GM18517 (cell line): ENCODE data around the gene GSTA2.
"Not testable (repeated sequence)": the region's sequence is repeated elsewhere in the genome, so short reads cannot be mapped to it uniquely, and the experiment has no call there.

ENCODE experiments used
- ATAC-seq: cut with Tn5 transposase; IDR thresholded peaks from one replicate; pipeline ENCODE4 v1.9.1; 2021; ENCODE audit warnings: mild to moderate bottlenecking, moderate library complexity; ENCODE audit not compliant: unreplicated experiment

The GSTA2 gene

GRCh38 chr6:52726741-52727535, 36.3 kb downstream of the GSTA2 start:
- ATAC-seq: no peak

- no peak for ATAC-seq
These were observed 37.1 kb downstream of the GSTA2 start for GRCh38 chr6:52726193-52726542.

DNA sequence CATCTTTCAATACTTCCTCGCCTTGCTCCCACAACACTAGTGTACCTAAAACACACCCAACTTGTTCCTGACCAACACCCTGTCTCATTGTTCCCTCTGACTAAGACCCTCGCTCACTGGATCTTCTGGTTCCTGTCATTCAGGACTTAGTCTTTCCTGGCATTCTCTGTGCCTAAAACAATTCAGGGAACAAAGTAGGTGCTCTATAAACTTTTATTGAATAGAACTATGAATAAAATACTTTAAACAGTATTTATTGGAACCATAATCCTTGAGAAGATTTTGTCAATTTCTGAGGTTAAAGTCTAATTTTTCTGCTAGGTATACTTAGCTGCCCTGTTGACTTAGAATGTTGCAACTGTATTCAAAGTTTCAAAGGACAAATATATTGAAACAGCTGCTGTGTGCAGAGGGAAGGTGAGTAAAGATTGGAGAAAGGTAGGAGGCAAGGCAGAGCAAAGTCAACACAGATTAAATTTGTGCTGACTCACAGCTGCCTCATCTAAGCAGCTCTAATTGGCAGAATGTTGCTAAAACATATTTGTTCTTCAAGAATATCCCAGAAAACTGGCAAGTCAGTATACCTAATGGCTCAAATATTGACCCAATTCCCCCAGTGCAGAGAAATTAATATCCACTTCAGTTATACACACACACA, 37.6 kb downstream of the GSTA2 start:
- ATAC-seq: no peak

- ATAC-seq: no peak
These were observed 38.1 kb downstream of the GSTA2 start for GRCh38 chr6:52725143-52725534.

DNA sequence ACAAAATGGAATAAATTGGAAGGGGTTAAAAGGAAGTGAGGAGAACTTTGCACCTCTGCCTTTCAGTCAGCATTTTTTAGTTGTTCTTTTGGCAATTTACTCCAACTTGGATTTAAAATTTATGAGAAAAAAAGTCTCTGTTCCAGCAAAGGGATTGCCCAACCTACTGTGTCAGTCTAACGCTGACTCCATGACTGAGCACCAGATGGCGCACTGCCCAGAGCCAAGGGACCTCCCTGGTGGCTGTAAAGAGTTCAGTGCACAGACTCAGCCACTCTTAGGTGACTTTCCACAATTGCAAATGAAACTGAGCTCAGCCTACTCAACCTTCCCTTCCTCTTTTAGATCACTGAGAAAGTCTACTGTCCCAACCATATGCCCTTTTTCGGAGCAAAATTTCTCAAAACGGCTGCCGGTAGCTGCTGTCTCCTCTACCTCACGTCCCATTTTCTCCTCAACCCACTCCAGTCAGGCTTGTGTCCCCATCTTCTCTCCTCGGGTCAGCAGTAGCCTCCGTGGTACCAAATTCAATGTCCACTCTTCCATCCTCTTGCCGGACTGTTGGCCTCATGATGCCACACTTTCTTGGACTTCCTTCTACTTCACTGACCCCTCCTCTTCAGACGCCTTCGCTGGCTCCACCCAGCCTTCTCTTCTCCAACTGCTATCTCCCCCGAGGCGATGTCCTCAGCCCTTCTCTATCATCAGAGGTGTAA, 38.7 kb downstream of the GSTA2 start:
- peak; percentile 98 for ATAC-seq

DNA sequence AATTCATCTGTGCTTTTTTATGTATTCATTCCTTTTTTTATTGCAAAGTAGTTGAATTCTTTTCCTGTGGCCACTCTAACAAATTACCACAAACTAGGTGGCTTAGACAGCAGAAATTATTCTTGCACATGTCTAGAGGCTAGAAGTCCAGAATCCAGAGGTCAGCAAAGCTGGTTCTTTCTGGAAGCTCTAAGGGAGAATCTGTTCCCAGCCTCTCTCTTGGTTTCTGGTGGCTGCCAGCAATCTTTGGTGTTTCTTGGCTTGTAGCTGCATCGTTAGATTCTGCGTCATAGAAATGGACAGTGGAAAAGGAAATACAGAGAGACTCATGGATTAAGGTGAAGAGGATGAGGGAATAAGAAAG, 39.3 kb downstream of the GSTA2 start:
- ATAC-seq: no peak

DNA sequence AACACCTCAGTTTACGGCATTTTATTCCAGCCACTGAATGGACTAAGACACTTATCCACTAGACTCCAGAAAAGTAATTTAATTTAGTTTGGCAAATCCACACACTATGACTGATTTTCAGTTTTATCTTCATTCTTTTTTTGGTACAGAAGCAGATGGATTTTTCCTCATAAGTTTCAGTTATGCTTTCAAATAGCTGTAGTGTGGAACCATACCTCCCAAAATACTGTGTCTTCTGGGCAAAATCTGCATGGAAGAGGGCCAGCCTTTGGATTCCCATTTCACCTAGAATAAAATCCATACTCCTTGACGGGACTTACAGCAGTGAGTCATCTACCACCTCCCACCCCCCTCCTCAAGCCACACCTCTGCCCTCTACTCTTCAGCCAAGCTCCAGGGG, 43.0 kb downstream of the GSTA2 start:
- no peak for ATAC-seq

DNA sequence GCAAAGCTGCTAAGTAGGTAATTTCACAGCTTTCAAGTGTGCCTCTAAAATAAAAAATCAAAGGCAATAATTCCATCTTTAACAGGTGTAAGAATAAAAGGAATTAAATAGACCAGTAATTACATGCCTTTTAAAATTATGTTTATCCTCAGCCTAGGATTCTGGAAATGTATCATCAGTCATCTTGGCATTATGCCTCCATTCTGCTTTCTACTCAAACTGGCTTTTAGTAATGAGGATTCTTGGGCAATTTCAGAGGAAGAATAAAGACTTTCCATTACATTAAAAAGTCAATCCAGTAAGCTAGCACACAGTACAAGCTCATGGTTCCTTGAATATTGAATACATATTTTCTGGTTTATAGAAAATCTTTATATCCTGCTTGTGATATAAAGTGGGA, 44.7 kb downstream of the GSTA2 start:
- ATAC-seq: no peak

DNA sequence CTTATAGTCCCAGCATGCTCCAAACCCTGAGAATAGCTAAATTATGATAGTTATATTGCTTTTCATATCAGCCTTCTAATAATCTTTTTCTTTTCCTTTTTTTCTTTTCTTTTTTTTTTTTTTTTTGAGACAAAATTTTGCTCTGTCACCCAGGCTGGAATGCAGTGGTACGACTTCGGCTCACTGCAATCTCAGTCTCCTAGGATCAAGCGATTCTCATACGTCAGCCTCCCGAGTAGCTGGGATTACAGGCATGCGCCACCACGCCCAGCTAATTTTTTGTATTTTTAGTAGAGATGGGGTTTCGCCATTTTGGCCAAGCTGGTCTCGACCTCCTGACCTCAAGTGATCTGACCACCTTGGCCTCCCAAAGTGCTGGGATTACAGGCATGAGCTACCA, 48.5 kb downstream of the GSTA2 start:
- ATAC-seq: not testable (repeated sequence)

GRCh38 chr6:52712136-52712535, 51.1 kb downstream of the GSTA2 start:
- ATAC-seq: no peak

DNA sequence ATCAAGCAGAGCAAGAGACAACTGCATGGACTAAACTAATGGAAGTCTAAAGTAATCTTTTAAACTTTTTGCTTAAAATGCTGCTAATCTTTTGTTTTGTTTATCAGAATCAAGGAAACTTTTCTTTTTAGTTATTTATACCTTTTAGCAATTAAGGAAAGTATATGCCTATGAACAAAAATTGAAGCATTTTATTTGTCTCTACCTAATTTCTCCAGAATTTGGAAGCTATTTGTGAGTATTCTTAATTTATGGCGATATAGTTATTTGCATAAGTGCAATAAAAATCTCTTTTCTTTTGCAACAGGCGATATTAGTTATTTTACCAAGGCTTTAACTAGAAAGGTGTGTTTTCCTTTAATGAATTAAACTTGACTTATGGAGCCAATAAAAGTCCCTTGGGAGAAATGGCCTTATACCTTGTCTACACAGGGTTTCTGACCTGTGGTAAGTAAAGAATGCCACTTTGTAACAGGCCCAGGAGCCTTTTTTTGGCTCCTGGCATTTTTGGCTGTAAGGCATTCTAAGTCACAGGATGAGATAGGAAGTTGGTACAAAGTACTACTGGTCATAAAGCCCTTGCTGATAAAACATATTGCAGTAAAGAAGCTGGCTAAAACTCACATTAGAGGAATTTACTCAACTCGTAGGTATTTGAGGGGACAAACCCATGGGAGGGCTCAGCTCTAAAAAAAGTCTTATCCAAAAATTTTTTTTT, 55.2 kb downstream of the GSTA2 start:
- ATAC-seq: no peak

GRCh38 chr6:52706001-52706400, 57.3 kb downstream of the GSTA2 start:
- no peak for ATAC-seq

DNA sequence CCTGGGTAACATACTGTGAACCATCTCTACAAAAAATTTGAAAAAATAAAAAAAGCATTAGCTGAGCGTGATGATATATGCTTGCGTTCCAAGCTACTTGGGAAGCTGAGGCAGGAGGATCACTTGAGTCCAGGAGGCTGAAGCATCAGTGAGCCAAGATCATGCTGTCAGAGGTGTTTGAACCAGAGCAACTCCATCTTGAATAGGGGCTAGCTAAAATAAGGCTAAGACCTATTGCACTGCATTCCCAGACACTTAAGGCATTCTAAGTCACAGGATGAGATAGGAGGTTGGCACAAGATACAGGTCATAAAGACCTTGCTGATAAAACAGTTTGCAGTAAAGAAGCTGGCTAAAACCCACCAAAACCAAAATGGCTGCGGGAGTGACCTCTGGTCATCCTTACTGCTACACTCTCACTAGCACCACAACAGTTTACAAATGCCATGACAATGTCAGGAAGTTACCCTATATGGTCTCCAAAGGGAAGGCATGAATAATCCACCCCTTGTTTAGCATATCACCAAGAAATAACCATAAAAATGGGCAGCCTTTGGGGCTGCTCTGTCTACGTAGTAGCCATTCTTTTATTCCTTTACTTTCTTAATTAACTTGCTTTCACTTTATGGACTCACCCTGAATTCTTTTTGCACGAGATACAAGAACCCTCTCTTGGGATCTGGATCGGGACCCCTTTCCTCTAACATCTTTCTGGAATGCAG, 58.3 kb downstream of the GSTA2 start:
- not testable (repeated sequence) for ATAC-seq

DNA sequence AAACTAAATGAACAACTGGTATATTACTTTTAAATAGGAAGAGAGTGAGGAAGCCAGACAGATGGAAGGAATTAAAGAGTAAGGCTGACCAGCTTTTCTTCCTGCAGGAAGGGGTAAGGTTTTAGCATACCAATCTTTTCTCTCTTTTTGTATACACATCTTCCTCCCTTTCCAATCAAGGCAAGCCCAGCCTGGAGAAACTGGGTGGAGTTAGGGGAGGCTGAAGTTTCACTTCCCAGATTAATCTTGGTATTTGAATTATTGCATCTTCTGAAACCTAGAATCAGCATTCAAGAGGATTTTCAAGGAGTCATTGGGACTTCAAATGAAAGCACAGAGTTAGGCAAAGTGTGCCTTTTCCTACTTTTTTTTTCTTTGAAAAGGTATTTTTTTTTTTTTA, 59.2 kb downstream of the GSTA2 start:
- ATAC-seq: no peak
